B cell (primary cell): ENCODE measurements around the gene HES1. TPM values are rescaled to one million over a fixed set of nuclear protein-coding genes. Genes with fewer than 3 reads are reported as not detected.

Experiments used
- ATAC-seq: fragments of 200-7000 bp; cut with Tn5 transposase; one replicate; pipeline ENCODE4 v1.10.0; 2021; ENCODE audit warnings: low read depth, mild to moderate bottlenecking, moderate number of reproducible peaks, moderate library complexity
- CTCF ChIA-PET: fragments of 350-600 bp; sonication (Branson Sonifier 250); formaldehyde crosslinking; loops from one replicate; lab custom pipeline; 2021; ENCODE audit warnings: antibody characterized with exemption, inconsistent platforms; lab: Charles Lee
- POLR2A ChIA-PET: fragments of 350-600 bp; sonication (Branson Sonifier 250); formaldehyde crosslinking; loops from one replicate; lab custom pipeline; 2021; ENCODE audit warnings: antibody characterized with exemption; lab: Charles Lee
- DNase-seq: peaks from one replicate; pipeline ENCODE4 v3.0.0; 2013
- H2AFZ ChIP-seq: 2 replicates; pipeline ENCODE4 v1.6.1; 2012; ENCODE audit warnings: mild to moderate bottlenecking, low read depth, low read length; ENCODE audit not compliant: insufficient read depth, poor library complexity, severe bottlenecking
- H3K27ac ChIP-seq, 2 donors: 1 replicate in 1 of 2; 2 replicates in 1 of 2; pipeline ENCODE4 v1.5.1; 2012 to 2013; ENCODE audit warnings: low read length in 2 of 2, mild to moderate bottlenecking in 2 of 2, moderate library complexity in 1 of 2
- H3K27me3 ChIP-seq, 4 experiments: fragments of 200-600 bp in 1 of 4; sonication (generic) in 1 of 4; replicated peaks in 1 of 4; 1 replicate in 2 of 4; 2 replicates in 2 of 4; pipeline versions ENCODE4 v1.6.1 to v1.7.0; 2013 to 2016; ENCODE audit warnings: low read length in 3 of 4, mild to moderate bottlenecking in 2 of 4, mixed read lengths in 1 of 4, moderate library complexity in 1 of 4; ENCODE audit not compliant: insufficient read depth in 4 of 4, control insufficient read depth in 3 of 4; ENCODE audit errors: control extremely low read depth in 1 of 4
- H3K36me3 ChIP-seq, 2 experiments: replicated peaks in 1 of 2; 1 replicate in 1 of 2; 2 replicates in 1 of 2; pipeline versions ENCODE4 v1.6.1 to v1.7.1; 2013; ENCODE audit warnings: low read length in 1 of 2; ENCODE audit not compliant: insufficient read depth in 2 of 2, control insufficient read depth in 1 of 2; ENCODE audit errors: control extremely low read depth in 1 of 2, extremely low read depth in 1 of 2
- H3K4me1 ChIP-seq, 2 donors: fragments of 200-600 bp in 1 of 2; sonication (generic) in 1 of 2; 1 replicate in 1 of 2; 2 replicates in 1 of 2; pipeline versions ENCODE4 v1.5.1 to v1.6.1; 2013 to 2017; ENCODE audit warnings: low read length in 2 of 2; ENCODE audit not compliant: control insufficient read depth in 2 of 2, insufficient read depth in 2 of 2
- H3K4me2 ChIP-seq: replicated peaks from 2 replicates; pipeline ENCODE3; 2012; ENCODE audit warnings: mild to moderate bottlenecking, low read depth, low read length; ENCODE audit not compliant: poor library complexity, severe bottlenecking
- H3K4me3 ChIP-seq, 5 experiments: fragments of 200-600 bp in 1 of 5; sonication (generic) in 1 of 5; 1 replicate in 3 of 5; 2 replicates in 2 of 5; pipeline versions ENCODE4 v1.5.1 to v1.7.0; 2011 to 2016; ENCODE audit warnings: low read length in 4 of 5, mild to moderate bottlenecking in 4 of 5, low read depth in 2 of 5, control low read depth in 1 of 5, moderate library complexity in 1 of 5; ENCODE audit not compliant: insufficient read depth in 1 of 5; ENCODE audit errors: control extremely low read depth in 1 of 5, extremely low read depth in 1 of 5
- H3K79me2 ChIP-seq: fragments of 200-600 bp; sonication (generic); one replicate; pipeline ENCODE4 v1.6.0; 2016; ENCODE audit warnings: low read length; ENCODE audit not compliant: control insufficient read depth, insufficient read depth
- H3K9ac ChIP-seq: fragments of 200-600 bp; sonication (generic); 2 replicates; pipeline ENCODE4 v1.6.1; 2017; ENCODE audit warnings: mild to moderate bottlenecking, low read length, moderate library complexity
- H3K9me3 ChIP-seq, 3 donors: one replicate each; pipeline versions ENCODE4 v1.6.1 to v1.7.1; 2013; ENCODE audit warnings: low read length in 2 of 3; ENCODE audit not compliant: control insufficient read depth in 2 of 3, insufficient read depth in 1 of 3; ENCODE audit errors: control extremely low read depth in 1 of 3
- H4K20me1 ChIP-seq: 2 replicates; pipeline ENCODE4 v1.6.0; 2012; ENCODE audit warnings: mild to moderate bottlenecking, low read length; ENCODE audit not compliant: insufficient read depth, control insufficient read depth, poor library complexity, severe bottlenecking
- H3K27ac Mint-ChIP-seq: one replicate; pipeline ENCODE4 v1.8.0; 2021; ENCODE audit warnings: mixed read lengths
- H3K27me3 Mint-ChIP-seq: one replicate; pipeline ENCODE4 v1.8.0; 2021; ENCODE audit warnings: mixed read lengths
- H3K4me1 Mint-ChIP-seq: one replicate; pipeline ENCODE4 v1.8.0; 2021; ENCODE audit warnings: mixed read lengths
- H3K4me3 Mint-ChIP-seq: one replicate; pipeline ENCODE4 v1.8.0; 2021; ENCODE audit warnings: mixed read lengths
- H3K9me3 Mint-ChIP-seq: one replicate; pipeline ENCODE4 v1.8.0; 2022; ENCODE audit warnings: mixed read lengths; ENCODE audit not compliant: insufficient read depth
- EZH2 ChIP-seq: IDR thresholded peaks from 2 replicates; pipeline ENCODE4 v1.6.1; 2012; ENCODE audit warnings: borderline replicate concordance, low read depth, mild to moderate bottlenecking, moderate library complexity, low read length; ENCODE audit not compliant: insufficient read depth, poor library complexity, severe bottlenecking
- WGBS: methylation state at CpG from one replicate; pipeline ENCODE4 v1.1.5; 2013; ENCODE audit warnings: missing lambda C conversion rate; ENCODE audit not compliant: insufficient coverage; 5-methylcytosine and 5-hydroxymethylcytosine counted together
- intact Hi-C: fragments of 100-400 bp; cut with micrococcal nuclease; formaldehyde crosslinking; loops from one replicate; pipeline ENCODE4 v1.10.0; 2022
- polyA plus RNA-seq: library from polyadenylated mRNA; depleted of rRNA; stranded (reverse); fragments of >200 nt; gene quantifications from 2 replicates; pipeline ENCODE4 v1.2.3, GENCODE V29; 2012
- total RNA-seq, 2 donors: library from RNA; stranded (reverse); fragments of 120-200 nt in 1 of 2; gene quantifications; 1 replicate in 1 of 2; 2 replicates in 1 of 2; pipeline versions ENCODE4 v1.2.3 to v1.2.4, GENCODE V29; 2013 to 2022
- TF ChIP-seq, protein P1 (sequence below): fragments of 200-600 bp; IDR thresholded peaks from one replicate; pipeline ENCODE4 v1.8.0; 2022; ENCODE audit warnings: antibody characterized with exemption, mild to moderate bottlenecking

HES1 gene
- total and polyA plus RNA-seq, 2 donors (not counting 1 experiment from before 2014, with no cell fraction given): 2.4 to 60.3 TPM

GRCh38 chr3:194133661-194134230, 2.2 kb upstream of the HES1 start:
- Histone ChIP-seq H3K4me3 (peak overlapping the region in 3 of 5 experiments; percentile 46 to 57 (median 47)), H2AFZ (no peak overlapping the region), H3K27me3 (no peaks in the 10 kb centered on the region), H3K4me1 (peaks cover 61 to 80% of the 10 kb centered on the region in 2 donors), H3K4me2 (peak overlapping the region; percentile 63), H3K27ac (peak overlapping the region; percentile 5 to 24), H4K20me1 (no peaks in the 10 kb centered on the region), H3K9me3 (no peaks in the 10 kb centered on the region), H3K79me2 (peaks cover 7% of the 10 kb centered on the region), H3K9ac (peak overlapping the region; percentile 6), H3K36me3 (no peaks in the 10 kb centered on the region)
- Mint-ChIP-seq H3K4me3 (peak overlapping the region; percentile 84), H3K9me3 (no peaks in the 10 kb centered on the region), H3K4me1 (peaks cover 63% of the 10 kb centered on the region), H3K27me3 (no peaks in the 10 kb centered on the region), H3K27ac (peak overlapping the region; percentile 88)
- TF ChIP-seq, protein P1, sequence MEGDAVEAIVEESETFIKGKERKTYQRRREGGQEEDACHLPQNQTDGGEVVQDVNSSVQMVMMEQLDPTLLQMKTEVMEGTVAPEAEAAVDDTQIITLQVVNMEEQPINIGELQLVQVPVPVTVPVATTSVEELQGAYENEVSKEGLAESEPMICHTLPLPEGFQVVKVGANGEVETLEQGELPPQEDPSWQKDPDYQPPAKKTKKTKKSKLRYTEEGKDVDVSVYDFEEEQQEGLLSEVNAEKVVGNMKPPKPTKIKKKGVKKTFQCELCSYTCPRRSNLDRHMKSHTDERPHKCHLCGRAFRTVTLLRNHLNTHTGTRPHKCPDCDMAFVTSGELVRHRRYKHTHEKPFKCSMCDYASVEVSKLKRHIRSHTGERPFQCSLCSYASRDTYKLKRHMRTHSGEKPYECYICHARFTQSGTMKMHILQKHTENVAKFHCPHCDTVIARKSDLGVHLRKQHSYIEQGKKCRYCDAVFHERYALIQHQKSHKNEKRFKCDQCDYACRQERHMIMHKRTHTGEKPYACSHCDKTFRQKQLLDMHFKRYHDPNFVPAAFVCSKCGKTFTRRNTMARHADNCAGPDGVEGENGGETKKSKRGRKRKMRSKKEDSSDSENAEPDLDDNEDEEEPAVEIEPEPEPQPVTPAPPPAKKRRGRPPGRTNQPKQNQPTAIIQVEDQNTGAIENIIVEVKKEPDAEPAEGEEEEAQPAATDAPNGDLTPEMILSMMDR: no peak
- TF ChIP-seq EZH2: no peak
- intact Hi-C loops: loop anchor here (10.0 kb wide), 1 partner anchor 439 kb away; no protein-coding TSS in a partner anchor
- ATAC-seq (no peak), DNase-seq (peak; percentile 68)
- ChIA-PET POLR2A (interaction anchor here (1.8 to 4.0 kb wide), 2 partner anchors 30 kb away, joined by 23 to 27 read pairs; no protein-coding TSS in a partner anchor), CTCF (interaction anchor here (0.7 to 13.3 kb wide), 5 partner anchors 27 to 353 kb away, joined by 3 to 148 read pairs (median 92); no protein-coding TSS in a partner anchor)
- WGBS: 6% methylated on average over 41 of the region's 41 CpGs

DNA sequence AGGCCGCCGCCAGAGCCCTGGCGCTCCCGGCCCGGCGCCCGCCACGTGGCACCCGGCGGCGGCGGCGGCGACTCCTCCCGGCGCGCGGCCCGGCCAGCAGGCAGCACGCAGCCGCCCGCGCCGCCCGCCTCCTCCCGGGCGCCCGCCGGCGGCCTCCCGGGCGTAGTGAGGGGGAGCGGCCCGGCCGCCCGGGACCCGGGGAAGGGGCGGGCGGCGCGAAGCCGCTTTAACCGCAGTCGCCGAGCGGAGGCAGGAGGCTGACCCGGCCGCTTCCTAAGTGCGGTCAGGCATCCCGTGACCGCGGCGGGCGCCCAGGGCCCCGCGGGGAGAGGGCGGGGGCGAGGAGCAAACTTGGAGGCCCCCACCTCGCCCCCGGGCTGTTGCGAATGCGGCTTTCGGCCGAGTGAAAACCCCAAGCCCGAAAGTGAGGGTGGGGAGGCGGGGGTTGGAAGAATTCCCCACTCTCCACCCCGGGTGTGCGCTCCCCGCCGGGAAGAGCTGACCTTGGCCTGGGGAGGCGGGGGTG, 1.7 kb upstream of the HES1 start:
- no peaks in the 10 kb centered on the region for H3K9me3 Mint-ChIP-seq
- 0% methylated on average over 61 of the region's 71 CpGs for WGBS
- Histone ChIP-seq H3K9ac (peak overlapping the region; percentile 77), H3K4me1 (peaks cover 66 to 83% of the 10 kb centered on the region in 2 donors), H3K9me3 (no peaks in the 10 kb centered on the region), H3K79me2 (peaks cover 6% of the 10 kb centered on the region), H4K20me1 (no peaks in the 10 kb centered on the region), H3K27ac (peak overlapping the region; percentile 88 to 94), H3K36me3 (no peaks in the 10 kb centered on the region), H2AFZ (peak overlapping the region; percentile 50), H3K4me3 (peak overlapping the region in 4 of 5 experiments; percentile 67 to 80 (median 75)), H3K4me2 (peak overlapping the region; percentile 98), H3K27me3 (no peaks in the 10 kb centered on the region)
- ATAC-seq (peak; percentile 18), DNase-seq (peak; percentile 88)
- H3K27me3 Mint-ChIP-seq: no peaks in the 10 kb centered on the region
- ChIA-PET POLR2A (interaction anchor here (0.8 to 2.7 kb wide), 7 partner anchors 25 to 173 kb away, joined by 4 to 23 read pairs (median 7); no protein-coding TSS in a partner anchor), CTCF (interaction anchor here (1.0 to 13.3 kb wide), 8 partner anchors 27 to 354 kb away, joined by 3 to 148 read pairs (median 36); no protein-coding TSS in a partner anchor)
- H3K4me1 Mint-ChIP-seq: peaks cover 68% of the 10 kb centered on the region
- peak overlapping the region; percentile 94 for H3K4me3 Mint-ChIP-seq
- intact Hi-C loops: loop anchor here (10.0 kb wide), 1 partner anchor 439 kb away; no protein-coding TSS in a partner anchor
- H3K27ac Mint-ChIP-seq: no peak overlapping the region
- TF ChIP-seq, protein P1: no peak
- TF ChIP-seq EZH2: no peak
